Kidney glomerular epithelial cell (primary cell): Measurements from ENCODE around the gene ATG5.
A peak's percentile ranks its signal among the peaks of the same experiment; 100 is the strongest.

Source experiments
- DNase-seq: peaks from one replicate; lab custom pipeline; 2025; lab: John Stamatoyannopoulos, UW

ATG5 gene

DNA sequence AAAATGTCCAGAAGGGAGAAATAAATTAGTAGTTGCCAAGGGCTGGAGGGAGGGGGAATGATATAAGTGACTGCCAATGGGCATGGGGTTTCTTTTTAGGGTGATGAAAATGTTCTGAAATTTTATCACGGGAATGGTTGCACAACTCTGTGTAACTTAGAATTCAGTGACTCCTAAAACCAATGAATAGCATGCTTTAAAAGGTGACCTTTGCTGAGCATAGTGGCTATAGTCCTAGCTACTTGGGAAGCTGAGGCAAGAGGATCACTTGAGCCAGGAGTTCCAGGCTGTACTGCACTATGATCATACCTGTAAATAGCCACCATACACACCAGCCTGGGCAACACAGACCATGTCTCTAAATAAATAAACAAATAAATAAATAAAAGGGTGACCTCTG, 109.0 kb downstream of the ATG5 start:
- no peak for DNase-seq

DNA sequence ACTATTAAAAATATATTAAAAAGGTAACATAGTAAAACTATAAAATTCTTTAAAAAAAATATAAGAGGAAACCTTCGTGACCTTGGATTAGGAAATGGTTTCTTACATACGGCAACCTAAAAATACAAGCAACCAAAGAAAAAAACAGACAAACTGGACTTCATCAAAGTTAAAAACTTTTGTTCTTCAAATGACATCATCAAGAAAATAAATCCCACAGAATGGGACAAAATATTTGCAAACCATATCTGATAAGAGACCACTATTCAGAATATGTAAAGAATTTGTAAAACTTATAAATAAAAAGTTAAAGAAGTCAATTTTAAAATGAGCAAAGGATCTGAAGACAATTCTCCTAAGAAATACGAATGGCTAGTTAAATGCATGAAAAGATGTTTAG, 110.0 kb downstream of the ATG5 start:
- no peak for DNase-seq

DNA sequence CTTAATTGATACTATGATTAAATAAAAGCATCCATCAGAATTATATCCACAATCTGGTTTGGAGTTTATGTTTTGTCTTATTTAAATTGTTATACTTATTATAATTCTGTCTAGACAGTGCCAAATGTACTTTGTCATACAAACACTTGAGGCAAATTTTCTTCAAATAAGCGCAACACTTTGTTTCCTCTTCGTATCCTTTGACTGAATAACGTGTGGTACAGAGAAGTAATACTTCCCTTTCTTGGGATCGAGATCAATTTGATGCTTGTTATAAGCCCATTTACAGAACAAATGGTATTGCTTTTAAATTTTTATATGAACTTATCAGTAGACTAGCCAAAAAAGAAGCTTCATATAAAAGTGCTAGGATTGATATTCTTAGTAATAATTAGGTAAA, 111.0 kb downstream of the ATG5 start:
- no peak for DNase-seq

DNA sequence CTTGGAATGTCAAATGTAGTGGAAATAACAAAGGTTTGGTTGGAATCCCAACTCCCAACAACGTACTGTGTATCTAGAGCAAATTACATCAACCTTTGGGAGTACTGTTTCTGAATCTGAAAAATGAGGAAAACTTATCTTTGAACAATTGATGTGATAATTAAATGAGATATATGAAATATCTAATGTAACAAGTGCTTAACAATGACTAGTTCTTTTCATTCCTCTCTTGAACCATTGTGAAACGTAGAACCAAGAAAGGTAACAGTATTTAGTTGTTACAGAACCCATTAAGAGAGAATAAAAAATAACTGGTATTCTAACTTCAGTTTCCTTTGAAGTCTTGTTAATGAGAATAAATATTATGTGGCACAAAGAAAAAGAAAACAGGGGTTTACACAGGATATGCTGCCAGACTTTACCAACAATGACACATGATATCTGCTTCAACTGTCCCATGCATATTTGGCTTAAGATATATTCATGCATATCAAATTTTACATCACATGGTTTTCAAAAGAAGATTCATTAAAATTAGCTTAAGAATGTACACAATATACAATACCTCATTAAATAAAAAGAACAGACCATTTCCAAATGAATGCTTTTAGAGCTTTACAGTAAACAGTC, 111.8 kb downstream of the ATG5 start:
- no peak for DNase-seq

DNA sequence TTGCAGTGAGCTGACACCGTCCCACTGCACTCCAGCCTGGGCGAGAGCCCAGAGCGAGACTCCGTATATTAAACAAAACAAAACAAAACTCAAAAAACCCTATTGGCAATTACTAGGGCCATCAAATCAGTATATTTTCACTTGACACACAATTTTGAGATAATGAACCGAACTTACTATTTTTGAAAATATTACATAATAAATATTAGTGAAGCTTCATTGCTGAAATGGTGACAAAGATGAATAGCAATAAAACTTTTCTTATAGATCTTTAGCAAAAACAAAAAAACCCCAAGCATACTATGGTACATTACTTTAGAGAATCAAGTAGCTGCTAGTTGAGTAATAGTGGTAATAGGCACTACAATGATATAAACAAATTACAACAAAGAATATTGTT, 113.0 kb downstream of the ATG5 start:
- DNase-seq = no peak

DNA sequence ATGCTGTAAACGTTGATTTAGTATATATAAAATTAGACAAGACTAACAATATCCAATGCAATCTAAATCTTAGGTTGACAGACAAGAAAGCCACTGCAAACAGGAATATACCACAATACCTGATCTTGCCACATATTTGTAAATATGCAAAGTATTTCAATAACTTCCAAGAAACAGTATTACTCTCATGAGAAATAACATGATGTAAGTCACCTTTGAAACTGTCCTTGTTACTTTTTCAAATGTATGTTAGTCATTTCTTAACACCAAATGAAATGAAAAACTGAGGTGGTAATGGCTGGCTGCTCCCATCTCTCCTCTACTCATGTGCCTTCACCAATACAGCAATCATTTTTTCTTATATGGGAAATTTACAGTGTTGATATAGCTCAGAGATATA, 118.7 kb downstream of the ATG5 start:
- DNase-seq = no peak

DNA sequence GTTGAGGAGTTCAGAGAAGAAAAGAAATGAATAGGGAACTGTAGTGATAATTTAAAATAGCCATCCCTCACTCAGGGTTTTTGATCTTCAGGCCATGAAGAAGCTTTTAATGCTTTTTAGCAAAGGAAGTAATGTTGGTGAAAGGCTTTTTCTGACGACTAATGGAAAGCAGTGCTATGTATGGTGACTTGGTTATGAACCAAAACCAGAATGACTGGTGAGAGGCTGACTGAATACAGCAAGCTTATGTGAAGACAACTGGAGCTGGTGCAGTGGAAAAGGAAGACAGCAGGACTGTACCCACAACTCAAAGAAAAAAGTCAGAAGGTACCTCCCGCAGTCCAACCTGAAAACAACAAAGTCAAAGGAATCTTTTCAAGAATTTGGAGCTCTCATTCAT, 120.6 kb downstream of the ATG5 start:
- DNase-seq = no peak

DNA sequence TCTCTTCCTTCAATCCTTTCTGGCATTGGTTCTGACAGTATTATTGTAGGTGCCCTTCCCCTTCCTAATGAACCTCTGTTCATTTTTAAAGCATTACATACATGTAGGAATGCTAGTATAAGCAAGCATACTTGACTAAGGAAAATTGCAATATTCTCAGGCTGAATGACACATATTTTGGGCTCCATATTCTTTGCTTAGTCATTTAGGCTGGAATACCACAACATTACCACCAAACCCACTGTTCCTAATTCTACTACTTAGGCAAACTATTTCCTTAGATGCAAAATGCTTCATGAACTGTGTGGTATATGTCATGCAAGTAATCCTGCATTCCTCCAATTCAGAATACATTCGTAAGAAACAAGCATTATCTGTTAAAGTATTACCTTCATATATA, 125.6 kb downstream of the ATG5 start:
- peak; percentile 14 for DNase-seq

DNA sequence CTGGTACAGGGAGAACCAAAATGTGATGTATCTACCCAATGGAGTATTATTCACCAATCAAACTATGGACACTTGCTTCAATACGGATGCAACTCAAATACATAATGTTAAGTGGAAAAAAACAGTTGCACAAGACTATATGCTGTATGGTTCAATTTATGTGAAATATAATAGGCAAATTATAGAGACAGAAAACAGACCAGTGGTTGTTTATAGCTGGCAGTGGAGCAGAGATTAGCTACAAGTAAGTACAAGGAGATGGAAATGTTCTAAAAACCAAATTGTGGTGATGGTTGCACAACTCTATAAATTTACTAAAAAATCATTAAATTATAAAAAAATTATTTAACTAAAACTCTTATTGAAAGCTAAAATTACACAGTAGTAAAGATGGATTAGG, 126.2 kb downstream of the ATG5 start:
- DNase-seq = no peak

DNA sequence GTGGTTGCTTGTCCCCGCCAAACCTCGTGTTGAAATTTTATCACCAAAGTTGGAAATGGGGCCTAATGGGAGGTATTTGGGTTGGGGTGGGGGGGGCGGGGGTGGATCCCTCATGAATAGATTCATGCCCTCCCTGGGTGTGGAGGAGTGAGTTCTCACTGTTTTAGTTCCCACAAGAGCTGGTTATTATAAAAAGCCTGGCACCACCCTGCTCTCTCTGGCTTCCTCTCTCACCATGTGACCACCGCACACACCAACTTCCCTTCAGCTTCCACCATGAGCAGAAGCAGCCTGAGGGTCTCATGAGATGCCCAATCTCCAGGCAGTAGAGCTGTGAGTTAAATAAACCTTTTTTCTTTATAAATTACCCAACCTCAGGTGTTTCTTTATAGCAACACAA, 128.1 kb downstream of the ATG5 start:
- DNase-seq = no peak

DNA sequence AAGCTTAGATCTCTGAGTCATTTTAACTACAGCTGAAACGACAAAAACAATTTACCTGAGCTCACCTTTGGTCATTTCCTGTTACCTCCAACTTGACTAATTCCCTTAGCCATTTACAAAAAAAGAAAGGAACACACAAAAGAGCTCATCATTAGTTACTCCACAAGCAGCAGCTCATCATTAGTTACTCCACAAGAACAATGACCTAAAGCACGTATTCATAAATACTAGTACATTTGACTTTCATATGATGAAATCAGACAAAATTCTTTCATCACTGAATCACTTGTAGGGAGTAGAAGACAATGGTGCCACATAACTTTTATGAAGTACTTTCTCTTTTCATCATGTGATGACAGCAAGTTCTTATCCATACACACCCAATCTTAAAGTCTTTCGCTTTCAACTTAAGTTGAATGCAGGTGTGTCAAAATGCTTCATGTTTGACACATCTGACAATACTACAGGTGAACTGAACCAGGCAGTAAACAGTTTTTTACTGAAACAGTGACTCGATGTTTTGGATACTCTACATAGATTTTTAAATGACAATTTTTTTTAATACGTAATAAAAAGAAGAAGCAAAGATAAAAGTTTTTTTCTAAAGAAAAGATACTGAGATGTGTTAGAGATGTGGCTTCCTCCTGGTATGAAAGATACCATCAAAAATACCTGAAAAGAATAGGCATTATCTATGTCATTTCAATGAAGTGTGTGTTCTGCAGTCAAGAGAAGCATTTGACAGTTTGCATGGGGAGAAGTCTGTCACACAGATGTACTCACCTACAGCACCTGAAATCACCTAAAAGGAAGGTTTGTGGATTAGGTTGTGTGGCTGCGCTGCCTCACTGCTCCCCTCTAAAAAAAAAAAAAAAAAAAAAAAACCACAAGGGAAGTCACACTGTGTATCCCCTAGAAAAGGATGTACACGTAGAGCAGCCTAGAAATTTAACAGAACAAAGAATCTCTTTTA, 130.3 kb downstream of the ATG5 start:
- DNase-seq = peak; percentile 38

DNA sequence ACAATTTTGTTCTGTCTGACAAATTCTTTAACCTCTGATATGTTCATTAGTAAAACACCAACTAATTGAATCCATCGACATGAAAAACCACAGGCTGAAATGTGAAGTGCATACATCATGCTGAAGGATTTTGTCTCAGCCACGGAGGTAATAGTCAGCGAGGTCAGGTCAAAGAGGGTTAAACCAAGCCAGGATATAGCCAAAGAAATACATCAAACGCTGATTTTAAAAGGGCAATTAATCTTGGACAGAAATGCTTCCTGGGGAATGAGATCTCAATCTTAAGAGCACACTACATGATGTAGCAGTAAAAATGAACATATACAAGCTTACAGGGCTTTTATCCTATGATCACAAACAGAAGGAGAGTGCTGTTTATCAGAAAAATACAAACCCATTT, 132.7 kb downstream of the ATG5 start:
- peak; percentile 69 for DNase-seq

DNA sequence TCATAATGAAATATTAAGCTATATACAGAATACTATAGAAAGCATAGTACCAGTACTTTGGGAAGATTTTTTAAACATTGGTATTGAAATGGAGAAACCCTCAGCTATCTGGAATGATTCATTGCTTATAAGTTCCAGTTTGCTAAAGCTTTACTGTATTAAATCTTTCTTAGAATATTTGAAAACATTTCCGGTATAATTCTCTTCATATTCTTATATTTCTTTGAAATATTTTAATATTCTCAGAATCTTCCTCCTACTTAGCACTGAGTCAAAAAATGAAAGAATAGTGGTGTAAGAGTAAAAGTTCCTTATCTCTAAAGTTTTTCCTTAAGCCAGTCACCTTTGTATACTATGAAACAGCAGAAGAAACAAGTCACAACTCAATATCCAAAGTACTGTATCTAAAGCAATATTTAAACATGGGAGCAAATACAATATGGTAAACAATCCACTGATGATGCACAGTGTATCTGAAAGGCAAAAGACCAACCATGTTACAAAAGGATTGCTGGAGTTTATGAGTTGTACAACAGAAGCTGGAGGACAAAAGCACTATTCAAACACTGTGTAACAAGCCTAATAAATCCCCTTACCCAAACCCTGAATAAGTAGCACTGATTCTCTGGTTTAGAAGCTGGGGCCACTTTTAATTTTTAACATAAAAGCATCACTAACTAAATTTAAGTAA, 137.3 kb downstream of the ATG5 start:
- no peak for DNase-seq

DNA sequence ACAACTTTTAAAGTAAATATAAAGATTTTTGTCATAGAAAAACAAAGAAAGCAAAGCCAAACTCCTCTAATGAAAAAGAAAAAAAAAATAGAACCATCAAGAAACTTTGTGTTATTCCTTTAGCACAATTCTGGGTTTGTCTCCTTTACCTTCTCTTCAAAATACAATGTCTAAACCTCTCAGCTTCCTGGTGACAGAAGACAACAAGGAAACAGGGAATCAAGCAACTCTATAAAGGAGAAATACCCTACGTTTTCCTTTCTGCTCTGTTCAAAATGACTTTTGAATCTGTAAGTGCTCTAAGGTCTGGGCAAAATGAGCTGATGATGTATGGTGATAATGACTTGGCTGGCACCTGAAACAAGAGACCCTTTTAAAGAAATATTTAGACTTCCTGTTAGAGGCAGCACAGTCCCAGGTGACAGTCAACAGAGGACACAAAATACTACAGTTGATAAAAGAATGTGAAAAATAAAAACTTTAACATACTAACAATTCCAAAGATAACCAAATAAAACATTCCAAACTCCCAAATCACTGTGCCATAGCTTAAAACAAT, 138.1 kb downstream of the ATG5 start:
- no peak for DNase-seq

DNA sequence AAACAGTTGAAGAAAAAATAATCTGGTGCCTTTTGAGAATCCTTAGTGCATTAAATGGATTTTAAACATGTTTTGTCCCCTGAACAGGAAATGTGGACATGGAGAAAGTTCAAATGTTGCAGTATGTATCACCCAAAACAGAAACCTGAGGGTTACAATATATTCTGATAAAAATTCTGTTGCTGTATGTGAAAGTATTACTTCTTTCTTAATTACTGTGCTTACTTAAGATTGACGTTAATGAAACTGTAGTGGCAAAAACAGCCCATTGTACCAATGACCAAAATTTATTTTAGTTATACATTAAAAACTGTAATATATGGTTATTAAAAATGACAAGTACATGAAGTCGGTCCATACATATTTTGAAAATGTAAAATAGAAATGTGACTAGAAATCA, 138.8 kb downstream of the ATG5 start:
- no peak for DNase-seq

DNA sequence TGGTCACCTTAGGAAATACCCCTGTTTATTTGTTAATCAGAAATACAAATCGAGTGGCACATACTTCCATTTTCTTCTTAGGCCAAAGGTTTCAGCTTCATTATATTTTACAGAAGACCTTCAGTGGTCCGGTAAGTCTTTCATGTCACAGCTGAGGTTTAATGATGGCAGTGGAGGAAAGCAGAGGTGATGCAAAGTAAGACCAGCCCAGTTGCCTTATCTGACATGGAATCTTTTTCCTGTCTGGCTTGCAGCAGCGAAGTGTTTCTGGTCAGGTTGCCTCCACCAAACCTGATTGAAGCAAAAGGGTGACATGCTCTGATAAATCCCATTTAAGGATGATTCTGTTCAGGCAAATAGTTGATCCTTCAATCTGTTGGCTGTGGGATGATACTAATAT, 139.4 kb downstream of the ATG5 start:
- no peak for DNase-seq

DNA sequence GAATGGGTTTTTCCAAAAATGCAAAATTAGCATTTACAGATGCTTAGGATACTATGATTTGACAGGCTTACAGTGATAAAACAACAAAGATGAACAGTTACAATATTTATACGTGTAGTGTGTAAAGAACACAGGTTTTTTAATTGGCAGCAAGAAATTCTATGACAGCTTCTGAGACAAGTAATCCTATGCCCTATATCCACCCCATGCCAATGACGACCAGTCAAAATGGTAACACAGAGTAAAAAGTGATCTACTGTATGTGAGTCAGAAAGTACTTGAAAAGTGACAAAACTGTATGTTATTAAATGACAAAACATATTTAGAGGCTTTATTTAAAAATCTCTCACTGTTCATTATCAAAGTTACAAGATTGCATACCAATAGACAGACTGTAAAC, 139.9 kb downstream of the ATG5 start:
- DNase-seq = no peak

DNA sequence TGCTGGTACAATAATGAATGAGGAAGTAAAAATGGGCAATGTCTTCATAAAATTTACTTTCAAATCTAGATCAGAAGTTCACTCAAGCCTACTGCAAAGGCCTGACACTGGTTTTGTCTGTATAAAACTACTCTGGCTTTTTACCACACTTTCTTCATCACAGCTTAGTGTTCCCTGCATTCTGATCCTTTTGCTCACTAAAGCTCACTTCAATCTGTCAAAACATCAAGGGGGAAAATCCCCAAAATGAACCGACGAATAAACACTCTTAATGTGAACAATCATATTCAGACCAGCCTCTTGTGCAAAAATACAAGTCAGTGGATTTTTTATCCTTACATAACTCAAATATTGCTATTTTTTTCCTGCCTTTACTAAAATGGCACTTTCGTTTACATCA, 140.9 kb downstream of the ATG5 start:
- no peak for DNase-seq

DNA sequence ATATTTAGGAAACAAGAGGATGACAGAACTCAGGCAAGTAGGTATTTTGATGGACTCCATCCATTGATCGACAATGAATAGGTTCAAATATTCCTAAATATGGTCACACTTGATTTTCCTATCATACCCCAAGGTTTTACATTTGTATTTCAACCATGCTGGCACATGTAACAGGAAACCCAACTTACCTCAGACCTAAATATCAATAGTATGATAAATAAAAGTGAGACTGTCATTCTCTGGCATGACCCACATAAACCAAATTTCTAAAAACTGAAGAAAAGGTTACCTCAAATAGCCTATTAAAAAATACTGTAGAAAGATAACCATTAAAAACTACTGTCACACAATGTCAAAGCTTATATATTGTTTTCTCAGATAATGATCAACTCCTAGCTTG, 142.1 kb downstream of the ATG5 start:
- no peak for DNase-seq

DNA sequence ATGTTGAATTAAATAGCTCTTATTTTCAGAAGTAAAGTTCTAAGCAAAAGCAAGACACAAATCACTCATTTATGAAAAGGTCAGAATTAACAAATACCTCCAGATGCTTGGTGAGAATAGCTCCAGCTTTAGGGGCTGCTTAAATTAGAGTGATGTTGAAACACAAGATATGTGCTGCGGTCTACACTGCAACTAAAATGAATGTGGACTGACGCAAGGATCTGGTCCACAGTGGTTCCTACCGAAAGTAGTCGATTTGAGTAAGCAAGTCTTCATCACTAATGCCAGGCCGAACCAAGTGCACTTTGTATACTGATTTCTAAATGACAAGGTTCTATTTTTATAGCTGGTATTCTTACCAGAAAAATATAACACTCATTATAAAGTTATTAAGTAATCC, 143.1 kb downstream of the ATG5 start:
- DNase-seq = no peak

DNA sequence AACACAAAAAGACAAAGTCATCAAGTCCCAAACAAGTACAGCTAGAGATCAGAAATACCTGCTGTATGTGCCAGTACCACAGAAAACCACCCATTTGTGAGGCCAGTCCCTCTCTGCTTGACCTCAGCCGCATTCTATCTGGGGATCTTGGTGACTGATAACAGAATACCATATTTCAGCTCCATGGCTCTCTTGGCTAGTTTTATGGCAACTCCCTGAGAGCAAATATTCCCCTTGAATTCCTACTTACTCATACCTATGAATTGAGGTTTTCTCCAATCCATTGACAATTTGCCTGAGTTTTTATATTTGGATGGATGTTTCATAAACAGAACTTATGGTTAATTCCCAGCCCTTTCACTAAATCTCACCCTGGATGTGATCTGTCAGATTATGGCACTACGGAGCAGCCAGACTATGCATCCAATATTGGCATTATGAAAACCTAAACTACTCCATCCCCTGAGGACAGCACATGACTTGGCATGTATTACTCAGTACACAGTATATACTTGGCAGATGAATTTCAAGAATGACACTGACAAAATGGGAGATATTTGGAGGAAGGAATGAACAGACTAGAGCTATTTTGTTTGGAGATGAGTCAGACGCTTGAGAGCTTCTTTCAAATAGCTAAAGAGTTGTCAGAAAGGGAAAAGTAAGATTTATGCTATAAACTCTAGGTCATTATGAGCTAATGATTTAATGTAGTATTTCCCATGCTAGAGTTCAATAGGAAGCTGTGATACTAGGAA, 143.7 kb downstream of the ATG5 start:
- peak; percentile 71 for DNase-seq

DNA sequence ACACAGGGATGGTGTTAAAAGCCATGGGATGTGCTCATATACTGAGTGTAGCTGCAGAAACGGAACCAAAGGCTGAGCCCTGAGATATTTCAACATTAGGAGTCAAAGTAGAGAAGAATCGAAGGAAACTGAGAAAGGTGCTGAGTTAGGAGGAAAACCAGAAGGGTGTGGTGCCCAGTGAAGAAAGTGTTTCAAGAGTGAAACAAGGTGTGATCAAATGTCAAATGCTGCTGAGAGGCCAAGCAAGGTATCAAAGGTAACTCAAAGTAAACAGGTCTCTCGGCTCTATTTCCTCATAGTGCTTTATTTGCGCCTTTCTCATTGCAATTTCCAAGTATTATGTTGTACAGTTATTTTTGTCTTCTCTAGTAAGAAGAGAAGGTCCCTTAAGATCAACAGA, 145.4 kb downstream of the ATG5 start:
- no peak for DNase-seq
